T-helper 22 cell (primary cell): Measurements from ENCODE around the gene GRM8.
"Not testable (repeated sequence)": the region's sequence is repeated elsewhere in the genome, so short reads cannot be mapped to it uniquely, and the experiment has no call there.

Source experiments
- DNase-seq: peaks from one replicate; pipeline ENCODE4 v3.0.0-alpha.2; 2020; ENCODE audit warnings: low read depth

Gene GRM8

DNA sequence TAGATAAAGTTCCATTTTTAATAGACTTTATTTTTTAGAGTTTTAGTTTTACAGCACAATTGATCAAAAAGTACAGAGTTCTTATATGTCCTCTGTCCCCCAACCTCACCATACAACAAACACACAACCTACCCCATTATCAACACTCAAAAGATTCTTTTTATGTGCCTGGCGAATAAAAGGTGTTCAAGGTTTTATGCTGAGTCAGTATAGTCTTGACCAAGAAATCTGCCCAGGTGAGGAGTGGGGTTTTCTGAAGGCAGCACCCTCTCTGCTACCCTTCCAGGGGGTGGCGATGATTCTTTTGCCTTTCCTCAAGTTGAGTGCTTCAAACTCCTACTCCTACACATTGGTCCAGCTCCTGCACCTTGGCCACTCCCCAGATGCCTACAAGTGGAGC, 222.9 kb downstream of the GRM8 start:
- no peak for DNase-seq

GRCh38 chr7:127021857-127022256, 230.9 kb downstream of the GRM8 start:
- DNase-seq, result no peak

- DNase-seq, result no peak
These were observed 231.6 kb downstream of the GRM8 start for GRCh38 chr7:127021019-127021738.

GRCh38 chr7:127018889-127019288, 233.9 kb downstream of the GRM8 start:
- no peak for DNase-seq

- no peak for DNase-seq
These were observed 235.5 kb downstream of the GRM8 start for GRCh38 chr7:127017196-127017595.

GRCh38 chr7:127000725-127001124, 252.0 kb downstream of the GRM8 start:
- DNase-seq, result no peak

- DNase-seq, result no peak
These were observed 256.1 kb downstream of the GRM8 start for GRCh38 chr7:126996659-126997058.

GRCh38 chr7:126993626-126994213, 259.0 kb downstream of the GRM8 start:
- DNase-seq, result no peak

GRCh38 chr7:126988022-126988421, 264.7 kb downstream of the GRM8 start:
- no peak for DNase-seq

- DNase-seq, result no peak
These were observed 273.0 kb downstream of the GRM8 start for GRCh38 chr7:126979722-126980121.

DNA sequence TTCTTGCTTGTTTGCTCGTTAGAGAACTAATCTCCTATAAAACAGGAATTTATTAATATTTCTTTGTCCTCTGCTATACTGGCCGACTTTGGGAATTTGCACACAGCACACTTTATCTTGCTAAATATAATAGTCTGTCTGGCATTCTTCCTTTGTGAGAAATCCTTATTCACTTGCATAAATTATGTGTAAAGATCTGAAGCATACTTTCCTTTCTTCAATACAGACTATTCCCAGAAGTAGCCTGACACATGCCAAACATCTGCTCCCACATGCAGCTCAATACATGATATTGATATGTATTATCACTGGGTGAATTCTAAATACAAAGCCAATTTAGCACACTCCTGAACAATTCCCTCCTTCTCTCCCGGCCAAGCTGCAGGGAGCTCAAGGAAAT, 273.9 kb downstream of the GRM8 start:
- no peak for DNase-seq

- no peak for DNase-seq
These were observed 279.7 kb downstream of the GRM8 start for GRCh38 chr7:126973066-126973465.

- no peak for DNase-seq
These were observed 280.2 kb downstream of the GRM8 start for GRCh38 chr7:126972571-126972970.

- DNase-seq, result no peak
These were observed 293.1 kb downstream of the GRM8 start for GRCh38 chr7:126959649-126960048.

DNA sequence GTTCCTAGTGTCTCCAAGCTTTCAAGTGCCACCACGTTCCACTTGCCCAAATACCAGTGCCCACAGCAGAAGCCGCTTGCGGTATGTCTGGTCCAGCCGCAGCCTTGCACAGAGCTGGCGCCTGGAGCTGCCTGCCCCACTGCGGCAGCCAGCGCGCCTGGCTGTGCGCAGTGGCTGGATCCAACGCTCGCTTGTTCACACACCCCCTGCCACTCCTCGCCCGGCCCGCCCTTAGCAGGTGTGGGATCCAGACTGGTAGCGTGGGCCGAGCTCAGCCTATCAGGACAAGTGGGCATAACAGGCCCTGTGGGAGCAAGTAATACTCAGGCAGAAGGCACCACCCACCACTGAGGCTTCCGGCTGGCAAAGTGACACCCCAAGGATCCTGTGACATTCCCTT, 294.4 kb downstream of the GRM8 start:
- no peak for DNase-seq

DNA sequence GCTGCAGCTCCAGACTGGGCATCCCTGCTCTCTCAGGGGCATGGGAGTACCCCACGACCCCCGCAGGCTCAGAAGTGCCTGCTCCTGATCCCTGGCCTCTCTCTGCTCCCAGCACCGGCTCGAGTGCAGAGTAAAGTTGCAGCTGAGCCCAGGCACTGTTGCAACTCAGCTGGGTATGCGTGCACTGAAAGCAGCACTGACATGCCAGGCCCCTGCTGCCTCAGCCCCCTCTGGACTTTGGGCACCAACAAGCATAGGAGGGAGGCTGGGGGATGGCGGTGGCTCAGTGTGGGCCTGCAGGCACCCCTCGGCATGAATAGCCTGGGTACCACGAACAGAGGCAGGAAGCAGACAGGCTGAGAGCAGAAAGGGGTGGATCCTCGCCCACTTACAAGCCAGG, 295.3 kb downstream of the GRM8 start:
- no peak for DNase-seq

- DNase-seq, result no peak
These were observed 299.3 kb downstream of the GRM8 start for GRCh38 chr7:126953461-126953860.

- DNase-seq, result no peak
These were observed 304.1 kb downstream of the GRM8 start for GRCh38 chr7:126948664-126949063.

DNA sequence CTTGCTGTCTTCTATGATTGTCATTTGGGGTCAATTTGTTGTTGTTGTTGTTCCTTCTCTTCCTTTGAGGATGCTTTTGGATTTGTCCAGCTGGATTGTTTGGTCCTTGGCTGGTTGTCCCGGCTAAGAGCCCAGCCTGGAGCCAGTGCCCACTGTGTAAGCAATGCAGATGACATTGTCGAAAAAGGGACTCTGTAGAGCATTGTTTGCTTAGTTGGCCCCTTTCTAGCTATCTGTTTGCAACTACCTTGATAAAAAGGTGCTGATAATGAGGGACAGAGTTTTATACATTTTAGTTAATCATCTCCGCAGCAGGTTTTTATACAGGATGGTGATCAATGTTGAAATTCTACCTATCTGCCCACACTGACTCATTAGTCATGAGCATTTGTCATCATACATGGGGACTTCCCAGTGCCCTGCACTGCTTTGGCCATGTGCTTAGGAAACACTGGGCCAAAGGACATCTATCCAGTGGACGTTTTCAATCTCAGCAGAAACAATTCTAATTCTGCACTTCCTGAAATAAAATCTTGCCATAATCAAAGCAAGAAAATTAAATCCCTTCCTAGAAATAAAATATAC, 311.9 kb downstream of the GRM8 start:
- no peak for DNase-seq

GRCh38 chr7:126937171-126937570, 315.6 kb downstream of the GRM8 start:
- no peak for DNase-seq

- DNase-seq, result no peak
These were observed 321.2 kb downstream of the GRM8 start for GRCh38 chr7:126931581-126931980.

DNA sequence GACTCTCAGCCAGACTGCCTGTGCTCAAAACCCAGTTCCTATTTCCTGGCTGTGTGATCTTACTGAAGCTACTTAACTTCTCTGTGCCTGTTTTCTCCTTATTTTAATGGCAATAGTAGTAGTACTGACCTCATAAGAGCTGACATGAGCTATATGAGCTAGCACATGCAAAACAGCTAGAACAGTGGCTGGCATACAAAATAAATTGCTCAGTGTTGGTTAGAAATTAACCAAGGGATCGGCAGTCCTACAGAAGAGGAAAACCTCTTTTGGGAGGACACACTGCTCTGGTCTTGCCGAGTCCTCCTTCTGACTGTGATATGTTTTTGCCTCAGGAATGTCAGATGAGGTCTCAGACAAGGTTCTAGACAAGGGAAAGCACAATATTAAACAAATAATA, 322.6 kb downstream of the GRM8 start:
- DNase-seq, result no peak

- no peak for DNase-seq
These were observed 328.3 kb downstream of the GRM8 start for GRCh38 chr7:126924477-126924876.

GRCh38 chr7:126911627-126912026, 341.1 kb downstream of the GRM8 start:
- not testable (repeated sequence) for DNase-seq
